ENCODE data around the gene PRR7.

PRR7 gene

GRCh38 chr5:177502886-177503285 lies 56.3 kb downstream of the PRR7 start:
- 90% methylated on average over 15 of the region's 16 CpGs for WGBS (ENCODE audit: insufficient coverage)
- Histone ChIP-seq H3K4me3 (ENCODE audit: control insufficient read depth in 1 of 7, extremely low read depth in 1 of 7, insufficient read depth in 4 of 7, low read depth in 2 of 7, low read length in 6 of 7) (no peak overlapping the region), H3K27me3 (replicated peaks in 2 of 5; ENCODE audit: control insufficient read depth in 4 of 5, insufficient read depth in 5 of 5, low read length in 4 of 5) (peaks cover 0 to 4% (median 0%) of the 10 kb centered on the region in 5 experiments), H3K9me3 (ENCODE audit: control extremely low read depth in 1 of 5, control insufficient read depth in 4 of 5, insufficient read depth in 2 of 5, low read depth in 1 of 5, low read length in 4 of 5) (no peaks in the 10 kb centered on the region), H3K36me3 (ENCODE audit: control insufficient read depth in 4 of 4, insufficient read depth in 4 of 4, low read length in 3 of 4) (peaks cover 0 to 42% (median 30%) of the 10 kb centered on the region in 4 experiments), H3K4me1 (ENCODE audit: control extremely low read depth in 1 of 4, control insufficient read depth in 4 of 4, insufficient read depth in 4 of 4, low read length in 3 of 4) (peaks cover 0 to 27% (median 22%) of the 10 kb centered on the region in 4 experiments), H3K27ac (ENCODE audit: insufficient read depth in 1 of 2, low read depth in 1 of 2, low read length in 2 of 2, poor library complexity in 1 of 2, severe bottlenecking in 2 of 2) (no peak overlapping the region)
- ChIA-PET CTCF (interaction anchor here (0.9 to 18.3 kb wide), 12 partner anchors 3 to 206 kb away, joined by 3 to 206 read pairs (median 38); partner anchors contain the start of genes DOK3 and PDLIM7), POLR2A (no interaction called here)
- no peak for DNase-seq

DNA sequence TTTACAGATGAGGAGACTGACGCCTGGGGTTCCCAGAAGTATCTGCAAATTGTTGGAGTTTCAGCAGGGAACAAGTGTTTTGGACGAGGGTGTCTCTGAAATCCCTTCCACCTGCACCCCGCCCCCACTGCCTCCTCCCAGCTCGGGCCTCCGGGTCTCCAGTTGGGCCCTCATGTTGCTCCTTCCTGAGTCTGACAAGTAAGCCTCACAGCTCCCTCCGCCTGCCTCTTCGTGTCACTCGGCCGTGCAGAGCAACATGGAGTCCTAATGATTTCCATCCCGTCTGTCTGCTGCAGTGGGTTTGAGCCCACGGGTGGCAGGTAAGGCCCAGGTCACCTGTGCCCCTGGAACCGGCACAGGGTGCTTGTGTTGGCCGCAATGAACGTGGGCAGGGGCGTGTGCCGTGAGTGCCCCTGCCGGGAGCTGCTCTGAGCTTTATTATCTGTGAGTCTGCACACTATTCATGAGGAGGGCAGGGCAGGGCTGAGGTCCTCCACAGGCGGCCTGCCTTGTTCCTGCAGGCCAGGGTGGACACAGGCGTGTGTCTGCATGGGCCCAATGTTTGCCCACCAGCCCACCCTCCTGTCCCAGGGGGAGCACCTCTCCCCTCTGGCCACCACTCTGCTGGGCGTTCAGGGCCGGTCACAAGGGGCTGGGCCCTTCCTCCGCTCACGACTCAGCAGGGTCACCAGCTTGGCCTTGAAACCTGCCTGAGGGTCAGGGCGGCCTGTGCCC lies 56.9 kb downstream of the PRR7 start:
- DNase-seq: no peak
- Histone ChIP-seq H3K4me3 (ENCODE audit: control insufficient read depth in 1 of 7, extremely low read depth in 1 of 7, insufficient read depth in 4 of 7, low read depth in 2 of 7, low read length in 6 of 7) (no peak overlapping the region), H3K36me3 (ENCODE audit: control insufficient read depth in 4 of 4, insufficient read depth in 4 of 4, low read length in 3 of 4) (peaks cover 0 to 42% (median 30%) of the 10 kb centered on the region in 4 experiments), H3K4me1 (ENCODE audit: control extremely low read depth in 1 of 4, control insufficient read depth in 4 of 4, insufficient read depth in 4 of 4, low read length in 3 of 4) (peaks cover 0 to 27% (median 22%) of the 10 kb centered on the region in 4 experiments), H3K27ac (ENCODE audit: insufficient read depth in 1 of 2, low read depth in 1 of 2, low read length in 2 of 2, poor library complexity in 1 of 2, severe bottlenecking in 2 of 2) (no peak overlapping the region), H3K27me3 (replicated peaks in 2 of 5; ENCODE audit: control insufficient read depth in 4 of 5, insufficient read depth in 5 of 5, low read length in 4 of 5) (no peaks in the 10 kb centered on the region), H3K9me3 (ENCODE audit: control extremely low read depth in 1 of 5, control insufficient read depth in 4 of 5, insufficient read depth in 2 of 5, low read depth in 1 of 5, low read length in 4 of 5) (no peaks in the 10 kb centered on the region)
- POLR2A ChIA-PET: no interaction called here
- CTCF ChIA-PET: interaction anchor here (1.0 to 12.3 kb wide), 11 partner anchors 10 to 114 kb away, joined by 3 to 206 read pairs (median 37); partner anchors contain the start of gene PDLIM7
- WGBS (ENCODE audit: insufficient coverage): 88% methylated on average over 23 of the region's 24 CpGs

DNA sequence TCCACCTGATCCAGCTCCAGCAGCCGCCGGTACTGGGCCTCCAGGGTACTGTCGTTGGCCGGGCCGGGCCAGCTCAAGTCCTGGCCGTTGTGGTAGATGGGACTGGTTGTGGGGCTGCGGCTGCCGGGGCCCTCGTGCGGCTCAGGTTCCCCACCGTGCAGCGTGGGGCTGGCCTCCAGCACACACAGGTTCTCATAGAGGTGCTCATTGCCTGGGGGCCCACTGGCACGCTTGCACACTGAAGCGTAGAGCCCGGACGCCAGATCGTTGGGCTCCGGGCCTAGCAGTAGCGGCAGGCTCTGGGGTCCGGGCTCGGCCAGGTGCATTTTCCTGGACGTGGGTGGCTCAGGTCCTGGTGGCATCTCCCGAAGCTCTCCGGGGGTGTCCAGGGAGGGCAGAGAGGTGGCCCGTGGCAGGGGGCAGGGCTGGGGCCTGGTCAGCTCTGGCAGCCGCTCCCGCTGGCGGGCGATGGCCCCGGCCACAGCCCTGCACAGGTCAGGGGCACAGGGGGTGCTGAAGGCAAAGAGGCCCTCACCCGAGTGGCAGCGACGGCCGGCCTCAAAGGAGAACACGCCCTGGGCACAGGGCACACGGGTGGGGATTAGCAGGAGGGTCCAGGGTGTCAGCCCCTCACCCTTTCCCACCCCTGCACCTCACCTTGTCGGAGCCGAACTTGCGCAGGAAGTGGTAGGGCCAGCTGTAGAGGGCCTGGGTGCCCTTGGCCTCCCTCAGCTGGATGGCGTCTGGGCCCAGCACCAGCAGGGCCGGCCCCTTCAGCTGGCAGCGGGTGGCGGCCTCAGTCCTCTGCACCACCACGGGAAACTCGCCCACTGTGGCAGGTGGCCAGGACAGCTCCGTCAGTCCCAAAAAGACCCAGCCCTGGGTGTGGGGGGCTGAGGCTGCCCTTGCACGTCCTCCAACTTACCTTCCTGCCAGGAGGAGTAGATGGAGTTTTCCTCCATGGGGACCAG lies 57.8 kb downstream of the PRR7 start:
- POLR2A ChIA-PET: no interaction called here
- WGBS (ENCODE audit: insufficient coverage): 94% methylated on average over 34 of the region's 47 CpGs

DNA sequence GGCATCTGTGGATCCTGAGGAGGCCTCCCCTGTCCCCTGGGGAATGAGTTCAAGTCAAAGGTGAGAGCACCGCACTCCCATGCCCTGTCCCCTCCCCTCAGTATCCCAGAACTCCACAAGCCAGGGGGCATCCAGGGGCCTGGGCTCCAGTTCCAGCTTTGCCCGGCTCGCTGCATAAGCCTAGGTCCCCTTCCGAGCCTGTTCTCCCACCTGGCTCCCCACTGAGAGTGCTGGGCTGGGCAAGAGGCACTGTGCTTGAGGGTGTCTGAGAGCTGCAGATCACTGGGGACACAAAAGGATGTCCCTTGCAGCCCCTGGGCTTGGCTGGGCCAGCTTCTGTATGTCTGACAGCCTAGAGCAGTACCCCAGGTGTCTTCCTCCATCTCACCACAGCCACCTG lies 58.5 kb downstream of the PRR7 start:
- CTCF ChIA-PET: interaction anchor here (0.7 to 12.3 kb wide), 4 partner anchors 11 to 115 kb away, joined by 6 to 206 read pairs (median 60); partner anchors contain the start of gene PDLIM7

More for the DNA sequence above, 57.8 kb downstream of the PRR7 start:
- no peak for DNase-seq
- Histone ChIP-seq H3K4me3 (ENCODE audit: control insufficient read depth in 1 of 7, extremely low read depth in 1 of 7, insufficient read depth in 4 of 7, low read depth in 2 of 7, low read length in 6 of 7) (no peak overlapping the region), H3K36me3 (ENCODE audit: control insufficient read depth in 4 of 4, insufficient read depth in 4 of 4, low read length in 3 of 4) (peaks cover 0 to 42% (median 30%) of the 10 kb centered on the region in 4 experiments), H3K4me1 (ENCODE audit: control extremely low read depth in 1 of 4, control insufficient read depth in 4 of 4, insufficient read depth in 4 of 4, low read length in 3 of 4) (peaks cover 0 to 32% (median 30%) of the 10 kb centered on the region in 4 experiments), H3K27me3 (replicated peaks in 2 of 5; ENCODE audit: control insufficient read depth in 4 of 5, insufficient read depth in 5 of 5, low read length in 4 of 5) (no peaks in the 10 kb centered on the region), H3K9me3 (ENCODE audit: control extremely low read depth in 1 of 5, control insufficient read depth in 4 of 5, insufficient read depth in 2 of 5, low read depth in 1 of 5, low read length in 4 of 5) (no peaks in the 10 kb centered on the region), H3K27ac (ENCODE audit: insufficient read depth in 1 of 2, low read depth in 1 of 2, low read length in 2 of 2, poor library complexity in 1 of 2, severe bottlenecking in 2 of 2) (no peak overlapping the region)
- CTCF ChIA-PET: interaction anchor here (0.7 to 12.3 kb wide), 11 partner anchors 11 to 115 kb away, joined by 3 to 206 read pairs (median 6); partner anchors contain the start of gene PDLIM7

More for the DNA sequence above, 58.5 kb downstream of the PRR7 start:
- 100% methylated on average over 4 of the region's 4 CpGs for WGBS (ENCODE audit: insufficient coverage)
- no peak for DNase-seq
- H3K9me3 ChIP-seq (ENCODE audit: control extremely low read depth in 1 of 5, control insufficient read depth in 4 of 5, insufficient read depth in 2 of 5, low read depth in 1 of 5, low read length in 4 of 5): no peaks in the 10 kb centered on the region
- no peak overlapping the region for H3K27ac ChIP-seq (ENCODE audit: insufficient read depth in 1 of 2, low read depth in 1 of 2, low read length in 2 of 2, poor library complexity in 1 of 2, severe bottlenecking in 2 of 2)
- peaks cover 0 to 42% (median 30%) of the 10 kb centered on the region in 4 experiments for H3K36me3 ChIP-seq (ENCODE audit: control insufficient read depth in 4 of 4, insufficient read depth in 4 of 4, low read length in 3 of 4)
- H3K27me3 ChIP-seq (replicated peaks in 2 of 5; ENCODE audit: control insufficient read depth in 4 of 5, insufficient read depth in 5 of 5, low read length in 4 of 5): no peaks in the 10 kb centered on the region
- peaks cover 0 to 39% (median 37%) of the 10 kb centered on the region in 4 experiments for H3K4me1 ChIP-seq (ENCODE audit: control extremely low read depth in 1 of 4, control insufficient read depth in 4 of 4, insufficient read depth in 4 of 4, low read length in 3 of 4)
- H3K4me3 ChIP-seq (ENCODE audit: control insufficient read depth in 1 of 7, extremely low read depth in 1 of 7, insufficient read depth in 4 of 7, low read depth in 2 of 7, low read length in 6 of 7): no peak overlapping the region
- POLR2A ChIA-PET: no interaction called here

Measured in common myeloid progenitor, CD34-positive (primary cell).